Islet precursor cell (in vitro differentiated cells): ENCODE results near the gene MED13L.
"Not testable (repeated sequence)": the region's sequence is repeated elsewhere in the genome, so short reads cannot be mapped to it uniquely, and the experiment has no call there.

Source experiments
- DNase-seq: peaks from one replicate; pipeline ENCODE4 v3.0.0-alpha.2; 2018

MED13L gene

GRCh38 chr12:116303066-116303465 is 25.6 kb upstream of the MED13L start:
- DNase-seq = no peak

GRCh38 chr12:116302166-116303058 is 24.9 kb upstream of the MED13L start:
- DNase-seq = no peak

- DNase-seq = no peak
These were observed 24.1 kb upstream of the MED13L start for GRCh38 chr12:116301621-116302020.

GRCh38 chr12:116299665-116300328 is 22.3 kb upstream of the MED13L start:
- peak; percentile 59 for DNase-seq

- peak; percentile 58 for DNase-seq
These were observed 21.6 kb upstream of the MED13L start for GRCh38 chr12:116299064-116299463.

GRCh38 chr12:116298578-116298977 is 21.1 kb upstream of the MED13L start:
- DNase-seq = peak; percentile 7

- DNase-seq = no peak
These were observed 19.8 kb upstream of the MED13L start for GRCh38 chr12:116297224-116297834.

- DNase-seq = peak; percentile 41
These were observed 18.1 kb upstream of the MED13L start for GRCh38 chr12:116295327-116296263.

- DNase-seq = peak; percentile 13
These were observed 17.1 kb upstream of the MED13L start for GRCh38 chr12:116294454-116295165.

- DNase-seq = no peak
These were observed 16.4 kb upstream of the MED13L start for GRCh38 chr12:116293687-116294453.

GRCh38 chr12:116291218-116291617 is 13.7 kb upstream of the MED13L start:
- DNase-seq = no peak

- DNase-seq = peak; percentile 77
These were observed 11.2 kb upstream of the MED13L start for GRCh38 chr12:116288735-116289134.

- no peak for DNase-seq
These were observed 10.4 kb upstream of the MED13L start for GRCh38 chr12:116287842-116288301.

GRCh38 chr12:116284396-116284795 is 6.9 kb upstream of the MED13L start:
- DNase-seq = no peak

GRCh38 chr12:116283881-116284280 is 6.4 kb upstream of the MED13L start:
- DNase-seq = not testable (repeated sequence)

GRCh38 chr12:116282371-116283286 is 5.1 kb upstream of the MED13L start:
- no peak for DNase-seq

GRCh38 chr12:116280595-116281290 is 3.2 kb upstream of the MED13L start:
- DNase-seq = no peak

GRCh38 chr12:116278667-116279066 is 1.2 kb upstream of the MED13L start:
- peak; percentile 80 for DNase-seq

- no peak for DNase-seq
These were observed 760 bp upstream of the MED13L start for GRCh38 chr12:116278279-116278626.
